Gastrocnemius medialis (tissue), 4 donors: ENCODE data around the gene GEMIN5.

Source experiments
- POLR2A ChIP-seq, 2 donors: fragments of 450-650 bp; IDR thresholded peaks; one replicate each; pipeline ENCODE4 v1.6.1; 2017; ENCODE audit warnings: antibody characterized with exemption in 2 of 2, mild to moderate bottlenecking in 2 of 2, moderate library complexity in 2 of 2
- TF ChIP-seq, protein P1 (sequence below), 5 experiments: fragments of 450-650 bp in 3 of 5; fragments of 200-600 bp in 2 of 5; sonication (generic) in 2 of 5; IDR thresholded peaks in 4 of 5; conservative IDR thresholded peaks in 1 of 5; 1 replicate in 4 of 5; 2 replicates in 1 of 5; pipeline ENCODE4 v1.5.1; 2016 to 2019; ENCODE audit warnings: antibody characterized with exemption in 5 of 5, mild to moderate bottlenecking in 3 of 5, moderate library complexity in 3 of 5

DNA sequence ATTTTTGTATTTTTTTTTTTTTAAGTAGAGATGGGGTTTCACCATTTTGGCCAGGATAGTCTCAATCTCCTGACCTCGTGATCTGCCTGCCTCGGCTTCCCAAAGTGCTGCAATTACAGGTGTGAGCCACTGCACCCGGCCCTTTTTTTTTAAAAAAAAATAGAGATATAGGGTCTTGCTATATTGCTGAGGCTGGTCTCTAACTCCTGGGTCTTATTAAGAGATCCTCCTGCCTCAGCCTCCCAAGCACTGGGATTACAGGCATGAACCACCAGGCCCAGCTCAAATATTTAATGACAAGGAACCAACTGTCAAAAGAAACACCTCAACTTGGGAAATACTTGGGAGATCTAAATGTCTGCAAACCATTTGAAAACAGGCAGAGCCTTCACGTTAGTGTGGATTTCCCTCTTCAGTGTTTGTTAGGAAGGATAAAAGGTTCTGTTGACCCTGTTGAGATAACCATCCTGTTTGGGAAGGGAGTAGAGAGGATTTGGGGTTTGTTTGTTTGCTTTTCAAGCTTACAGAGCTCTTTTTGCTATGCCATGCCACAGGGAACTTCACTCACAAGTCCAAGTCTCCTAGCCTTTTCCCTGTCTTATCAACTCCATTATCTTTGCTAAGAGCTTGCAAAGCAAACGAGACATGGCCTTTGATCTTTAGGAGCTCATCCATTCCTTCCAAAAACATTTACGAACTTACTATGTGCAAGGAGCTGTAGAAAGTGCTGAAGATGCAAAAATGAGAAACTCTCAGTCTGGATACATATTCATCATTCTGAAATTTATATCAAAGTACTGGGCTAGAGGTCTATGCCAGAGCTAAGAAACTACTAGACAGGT is 95.1 kb downstream of the GEMIN5 start:
- TF ChIP-seq, protein P1, sequence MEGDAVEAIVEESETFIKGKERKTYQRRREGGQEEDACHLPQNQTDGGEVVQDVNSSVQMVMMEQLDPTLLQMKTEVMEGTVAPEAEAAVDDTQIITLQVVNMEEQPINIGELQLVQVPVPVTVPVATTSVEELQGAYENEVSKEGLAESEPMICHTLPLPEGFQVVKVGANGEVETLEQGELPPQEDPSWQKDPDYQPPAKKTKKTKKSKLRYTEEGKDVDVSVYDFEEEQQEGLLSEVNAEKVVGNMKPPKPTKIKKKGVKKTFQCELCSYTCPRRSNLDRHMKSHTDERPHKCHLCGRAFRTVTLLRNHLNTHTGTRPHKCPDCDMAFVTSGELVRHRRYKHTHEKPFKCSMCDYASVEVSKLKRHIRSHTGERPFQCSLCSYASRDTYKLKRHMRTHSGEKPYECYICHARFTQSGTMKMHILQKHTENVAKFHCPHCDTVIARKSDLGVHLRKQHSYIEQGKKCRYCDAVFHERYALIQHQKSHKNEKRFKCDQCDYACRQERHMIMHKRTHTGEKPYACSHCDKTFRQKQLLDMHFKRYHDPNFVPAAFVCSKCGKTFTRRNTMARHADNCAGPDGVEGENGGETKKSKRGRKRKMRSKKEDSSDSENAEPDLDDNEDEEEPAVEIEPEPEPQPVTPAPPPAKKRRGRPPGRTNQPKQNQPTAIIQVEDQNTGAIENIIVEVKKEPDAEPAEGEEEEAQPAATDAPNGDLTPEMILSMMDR (IDR thresholded peaks at IDR 0.05 in 4 of 5, conservative IDR thresholded peaks at IDR 0.05 in 1 of 5): no peak
- no peak for TF ChIP-seq POLR2A (IDR thresholded peaks at IDR 0.05)
